OCI-LY3 (cell line): ENCODE results near the gene CCDC40.
A peak's percentile ranks its signal among the peaks of the same experiment; 100 is the strongest.

ENCODE experiments used
- H2AFZ ChIP-seq: fragments of 200-600, 300-600 bp; shearing (Covaris generic); 2 replicates; pipeline ENCODE4 v1.6.0; 2014; ENCODE audit warnings: antibody characterized with exemption, low read depth, low read length
- H3K27ac ChIP-seq: fragments of 200-600, 300-600 bp; sonication (generic); 2 replicates; pipeline ENCODE4 v1.5.1; 2014; ENCODE audit warnings: mild to moderate bottlenecking, low read length, moderate library complexity, mixed read lengths
- H3K27me3 ChIP-seq: fragments of 200-600, 300-600 bp; sonication (generic); 2 replicates; pipeline ENCODE4 v1.6.1; 2014; ENCODE audit warnings: low read depth, low read length, mixed read lengths
- H3K36me3 ChIP-seq: fragments of 200-600, 300-600 bp; sonication (generic); replicated peaks from 2 replicates; pipeline ENCODE3; 2014; ENCODE audit warnings: low read depth, low read length, mixed read lengths
- H3K4me1 ChIP-seq: fragments of 300-600, 200-600 bp; sonication (generic); 2 replicates; pipeline ENCODE4 v1.6.1; 2014; ENCODE audit warnings: low read length, mixed read lengths
- H3K4me2 ChIP-seq: fragments of 200-600, 300-600 bp; sonication (generic); 2 replicates; pipeline ENCODE4 v1.6.1; 2014; ENCODE audit warnings: low read length, mixed read lengths
- H3K4me3 ChIP-seq: fragments of 300-600, 200-600 bp; sonication (generic); 2 replicates; pipeline ENCODE4 v1.5.1; 2014; ENCODE audit warnings: antibody characterized with exemption, mild to moderate bottlenecking, low read length, moderate library complexity
- H3K79me2 ChIP-seq: fragments of 300-600, 200-600 bp; shearing (Covaris generic); 2 replicates; pipeline ENCODE4 v1.6.1; 2014; ENCODE audit warnings: mild to moderate bottlenecking, low read length, mixed read lengths
- H3K9ac ChIP-seq: fragments of 300-600, 200-600 bp; shearing (Covaris generic); 2 replicates; pipeline ENCODE4 v1.6.0; 2014; ENCODE audit warnings: mild to moderate bottlenecking, low read length, moderate library complexity
- H3K9me3 ChIP-seq: fragments of 200-600, 300-600 bp; shearing (Covaris generic); 2 replicates; pipeline ENCODE4 v1.6.1; 2014; ENCODE audit warnings: low read length, mixed read lengths; ENCODE audit not compliant: insufficient read depth
- H4K20me1 ChIP-seq: fragments of 200-600, 300-600 bp; sonication (generic); 2 replicates; pipeline ENCODE4 v1.6.1; 2016; ENCODE audit warnings: low read length, mixed read lengths; ENCODE audit not compliant: insufficient read depth
- CTCF ChIP-seq: fragments of 200-600, 300-600 bp; sonication (generic); IDR thresholded peaks from 2 replicates; pipeline ENCODE4 v1.5.1; 2014; ENCODE audit warnings: antibody characterized with exemption, low read length, low read depth
- EZH2phosphoT487 ChIP-seq: fragments of 200-600 bp; shearing (Covaris generic); IDR thresholded peaks from 2 replicates; pipeline ENCODE4 v1.6.1; 2018; ENCODE audit warnings: antibody characterized with exemption, mixed run types, low read depth

The CCDC40 gene

GRCh38 chr17:80018917-80019651 is 17.4 kb upstream of the CCDC40 start:
- Histone ChIP-seq H3K9me3 (no peaks in the 10 kb centered on the region), H3K27me3 (no peaks in the 10 kb centered on the region), H3K79me2 (no peaks in the 10 kb centered on the region), H3K4me1 (peaks cover 10% of the 10 kb centered on the region), H3K36me3 (no peaks in the 10 kb centered on the region), H3K27ac (no peak overlapping the region), H2AFZ (no peak overlapping the region), H3K4me2 (peak overlapping the region; percentile 28; the same call in 1 of the 2 replicates), H3K9ac (no peak overlapping the region), H3K4me3 (no peak overlapping the region), H4K20me1 (no peaks in the 10 kb centered on the region)
- no peak for TF ChIP-seq CTCF
- TF ChIP-seq EZH2phosphoT487, result no peak

- TF ChIP-seq CTCF (no peak), EZH2phosphoT487 (no peak)
- Histone ChIP-seq H3K36me3 (no peaks in the 10 kb centered on the region), H4K20me1 (no peaks in the 10 kb centered on the region), H2AFZ (no peak overlapping the region), H3K9ac (no peak overlapping the region), H3K79me2 (peaks cover 6% of the 10 kb centered on the region), H3K9me3 (no peaks in the 10 kb centered on the region), H3K4me3 (no peak overlapping the region), H3K27ac (no peak overlapping the region), H3K4me1 (peaks cover 10% of the 10 kb centered on the region), H3K27me3 (no peaks in the 10 kb centered on the region), H3K4me2 (no peak overlapping the region)
Observed at GRCh38 chr17:80021600-80021999, 14.8 kb upstream of the CCDC40 start.

GRCh38 chr17:80023481-80024205 is 12.8 kb upstream of the CCDC40 start:
- Histone ChIP-seq H3K27ac (no peak overlapping the region), H3K4me3 (no peak overlapping the region), H3K9ac (no peak overlapping the region), H3K9me3 (no peaks in the 10 kb centered on the region), H3K4me2 (no peak overlapping the region), H2AFZ (no peak overlapping the region), H3K36me3 (no peaks in the 10 kb centered on the region), H4K20me1 (no peaks in the 10 kb centered on the region), H3K27me3 (no peaks in the 10 kb centered on the region), H3K79me2 (peaks cover 6% of the 10 kb centered on the region), H3K4me1 (peaks cover 10% of the 10 kb centered on the region)
- no peak for TF ChIP-seq EZH2phosphoT487
- no peak for TF ChIP-seq CTCF

GRCh38 chr17:80024206-80024972 is 12.1 kb upstream of the CCDC40 start:
- no peak overlapping the region for H2AFZ ChIP-seq
- H3K4me2 ChIP-seq, result no peak overlapping the region

More at GRCh38 chr17:80024206-80024972, 12.1 kb upstream of the CCDC40 start:
- no peak overlapping the region for H3K27ac ChIP-seq
- H3K36me3 ChIP-seq, result no peaks in the 10 kb centered on the region
- H3K4me1 ChIP-seq, result peaks cover 9% of the 10 kb centered on the region
- TF ChIP-seq CTCF (no peak), EZH2phosphoT487 (no peak)
- no peaks in the 10 kb centered on the region for H3K9me3 ChIP-seq
- H3K27me3 ChIP-seq, result no peaks in the 10 kb centered on the region
- no peaks in the 10 kb centered on the region for H4K20me1 ChIP-seq
- H3K79me2 ChIP-seq, result peaks cover 6% of the 10 kb centered on the region
- H3K4me3 ChIP-seq, result no peak overlapping the region
- H3K9ac ChIP-seq, result no peak overlapping the region
